GM18502 (cell line): ENCODE data around the gene IGHMBP2.
"Not testable (repeated sequence)": the region's sequence is repeated elsewhere in the genome, so short reads cannot be mapped to it uniquely, and the experiment has no call there.

Experiments
- ATAC-seq: cut with Tn5 transposase; IDR thresholded peaks from one replicate; pipeline ENCODE4 v1.9.1; 2021; ENCODE audit warnings: mild to moderate bottlenecking; ENCODE audit not compliant: unreplicated experiment, poor library complexity

The IGHMBP2 gene

DNA sequence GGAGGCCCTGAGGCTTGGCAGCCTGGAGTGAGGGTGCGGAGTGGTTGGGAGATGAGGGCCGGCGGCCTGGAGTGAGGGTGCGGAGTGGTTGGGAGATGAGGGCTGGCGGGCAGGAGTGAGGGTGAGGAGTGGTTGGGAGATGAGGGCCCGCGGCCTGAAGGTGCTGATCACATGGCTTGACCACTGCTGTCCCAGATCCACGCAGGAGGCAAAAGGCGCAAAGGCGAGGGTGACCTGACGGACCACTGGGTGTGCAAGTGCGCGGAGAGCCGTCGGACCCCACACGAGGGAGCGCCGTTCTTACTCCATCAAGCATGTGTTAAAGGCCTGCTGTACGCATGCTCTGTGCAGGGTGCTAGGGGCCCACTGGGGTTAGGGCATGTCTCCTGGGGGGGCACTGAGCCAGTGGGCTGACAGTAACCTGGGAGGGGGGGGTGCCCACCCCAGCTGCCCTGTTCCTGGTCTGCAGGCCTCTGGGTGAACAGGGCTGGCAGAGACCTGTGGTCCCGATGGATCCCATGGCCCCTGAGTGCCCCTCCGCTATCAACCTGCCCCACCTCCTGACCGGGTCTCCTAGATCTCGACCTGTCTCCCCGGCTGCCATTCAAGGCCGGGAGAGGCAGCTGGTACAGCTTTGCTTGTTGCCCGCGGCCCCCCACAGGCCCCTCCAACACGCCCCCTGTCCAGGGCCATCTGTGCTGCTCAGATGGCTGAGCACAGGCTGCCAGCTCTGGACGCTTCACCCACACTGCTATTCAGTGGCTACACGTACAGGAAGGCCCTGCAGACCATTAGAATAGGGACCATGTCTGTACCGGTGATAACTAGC is 56.0 kb downstream of the IGHMBP2 start:
- no peak for ATAC-seq

DNA sequence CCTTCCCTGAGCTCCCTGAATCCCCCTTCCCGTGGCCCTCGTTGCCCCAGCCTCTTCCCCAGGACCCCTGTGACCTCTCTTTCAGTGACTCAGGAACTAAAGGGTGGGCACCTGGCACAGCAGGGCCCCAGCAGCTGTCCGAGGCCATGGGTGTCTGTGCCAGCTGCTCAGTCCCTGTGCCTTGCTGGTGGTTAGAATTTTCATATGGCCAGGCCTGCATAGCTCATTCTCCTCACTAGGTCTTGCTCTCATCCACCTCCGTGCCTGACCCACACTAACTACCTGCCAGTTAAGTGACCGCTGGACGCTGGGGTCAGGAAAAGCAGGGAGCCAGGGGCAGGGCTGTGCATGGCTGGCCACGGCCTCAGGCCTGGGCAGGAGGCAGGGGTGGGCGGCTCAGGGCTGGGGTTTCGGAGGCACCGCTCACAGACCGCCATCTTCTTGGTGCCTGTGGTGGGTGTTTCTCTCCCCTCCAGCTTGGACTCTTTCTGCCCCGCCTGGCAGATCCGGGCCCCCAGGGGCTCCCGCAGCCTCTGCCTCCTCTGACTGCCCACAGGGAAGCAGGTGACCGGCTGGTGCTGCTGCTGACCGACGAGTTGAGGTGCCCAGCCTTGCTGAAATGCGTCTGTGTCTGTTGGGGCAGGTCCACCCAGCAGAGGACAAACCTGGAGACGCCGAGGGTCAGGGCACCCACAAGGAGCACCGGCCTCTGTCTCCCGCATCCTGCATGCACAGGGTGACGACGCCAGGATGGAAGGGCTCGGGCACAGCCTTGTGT is 56.8 kb downstream of the IGHMBP2 start:
- ATAC-seq = no peak

DNA sequence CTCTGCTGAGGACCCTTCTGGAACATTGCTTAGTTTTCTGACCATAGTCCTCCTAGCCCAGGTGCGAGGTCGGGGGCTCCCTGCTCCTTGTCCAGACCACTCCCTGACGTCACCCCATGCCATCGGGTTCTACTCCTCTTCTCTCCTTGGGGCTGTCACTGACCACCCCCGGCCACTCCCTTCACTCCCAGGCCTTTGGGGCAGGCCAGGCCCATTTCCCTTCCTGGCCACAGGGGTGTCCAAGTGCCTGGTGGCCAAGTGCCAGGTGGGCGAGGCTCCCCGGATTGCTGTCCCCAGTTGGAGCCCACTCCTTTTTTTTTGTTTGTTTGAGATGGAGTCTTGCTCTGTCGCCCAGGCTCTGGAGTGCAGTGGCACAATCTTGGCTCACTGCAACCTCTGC is 57.6 kb downstream of the IGHMBP2 start:
- ATAC-seq = no peak

DNA sequence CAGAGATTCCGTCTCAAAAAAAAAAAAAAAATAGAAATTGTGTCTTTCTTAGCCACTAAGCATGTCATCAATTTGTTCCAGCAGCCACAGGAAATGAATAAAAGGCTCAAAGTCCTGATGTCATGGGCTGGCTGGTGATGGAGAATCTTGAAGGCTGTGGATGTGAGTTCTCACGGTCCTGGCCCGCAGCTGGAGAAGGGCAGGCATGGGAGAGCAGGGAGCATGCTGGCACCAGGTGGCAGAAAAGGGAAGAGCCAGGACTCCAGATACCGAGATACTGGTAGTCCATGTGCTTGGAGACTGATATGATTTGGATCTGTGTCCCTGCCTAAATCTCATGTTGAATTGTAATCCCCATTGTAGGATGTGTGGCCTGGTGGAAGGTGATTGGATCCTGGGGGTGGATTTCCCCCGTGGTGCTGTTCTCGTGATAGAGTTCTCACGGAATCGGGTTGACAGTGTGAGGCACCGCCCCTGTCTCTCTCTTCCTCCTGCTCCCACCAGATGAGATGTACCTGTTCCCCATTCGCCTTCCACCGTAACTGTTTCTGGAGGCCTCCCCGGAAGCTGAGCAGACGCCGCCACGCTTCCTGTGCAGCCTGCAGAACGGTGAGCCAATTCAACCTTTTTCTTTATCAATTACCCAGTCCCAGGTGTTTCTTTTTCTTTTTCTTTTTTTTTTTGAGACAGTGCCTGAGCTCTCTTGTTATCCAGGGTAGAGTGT is 59.0 kb downstream of the IGHMBP2 start:
- ATAC-seq = no peak

DNA sequence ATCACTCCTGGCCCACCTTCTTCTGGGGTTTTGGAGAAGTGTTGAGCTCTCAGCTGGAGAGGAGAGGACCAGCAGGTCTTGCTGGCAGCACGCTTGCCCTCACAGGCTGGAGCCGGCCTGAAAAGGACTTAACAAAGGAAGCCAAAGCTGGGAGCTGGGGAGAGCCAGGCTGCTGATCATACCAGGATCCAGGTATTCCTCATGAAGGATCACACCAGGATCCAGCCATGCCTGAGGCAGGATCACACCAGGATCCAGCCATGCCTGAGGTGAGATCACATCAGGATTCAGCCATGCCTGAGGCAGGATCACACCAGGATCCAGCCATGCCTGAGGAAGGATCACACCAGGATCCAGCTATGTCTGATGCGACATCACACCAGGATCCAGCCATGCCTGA is 60.1 kb downstream of the IGHMBP2 start:
- no peak for ATAC-seq

DNA sequence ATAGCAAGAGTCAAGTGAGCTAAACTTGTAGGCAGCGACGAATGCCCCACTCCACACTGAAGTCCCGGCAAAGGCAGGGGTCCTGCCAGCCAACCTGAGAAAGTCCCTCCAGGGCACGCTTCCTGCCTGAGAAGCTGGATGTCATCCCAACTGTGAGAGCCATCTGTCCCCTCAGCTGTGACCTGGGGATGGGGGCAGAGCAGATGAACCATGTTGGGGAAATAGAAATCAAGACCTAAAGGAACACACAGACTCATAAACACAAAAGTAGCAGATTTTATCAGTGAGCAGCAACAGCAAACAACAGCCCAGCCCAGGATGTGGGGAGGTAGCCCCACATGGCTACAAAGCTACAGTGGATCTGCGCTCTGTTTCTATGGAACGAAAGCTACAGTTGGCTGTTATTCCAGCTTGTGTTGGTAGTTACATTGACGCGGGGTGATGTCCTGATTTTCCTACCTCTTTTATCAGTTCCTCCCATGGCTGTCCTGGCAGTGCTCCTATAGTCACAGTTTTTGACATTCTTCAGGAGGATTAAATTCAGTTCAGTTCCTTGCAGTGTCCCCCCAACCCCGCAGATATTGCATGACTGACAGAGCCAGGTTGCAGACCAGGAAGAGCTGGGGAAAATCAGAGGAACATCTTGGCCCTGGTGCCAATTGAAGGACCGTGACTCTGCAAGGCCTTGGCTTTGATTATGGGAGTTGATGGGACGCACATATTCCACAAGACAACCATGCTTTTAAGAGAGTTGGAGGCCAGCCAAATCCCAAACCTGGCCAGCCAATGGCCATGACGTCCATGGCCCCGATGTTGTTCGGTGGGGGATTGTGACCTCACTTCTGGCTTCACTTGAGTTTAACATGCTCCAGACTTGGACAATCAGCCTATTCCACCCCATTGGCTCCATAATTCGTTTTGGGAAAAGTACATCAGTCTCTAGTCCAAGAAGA is 62.5 kb downstream of the IGHMBP2 start:
- no peak for ATAC-seq

DNA sequence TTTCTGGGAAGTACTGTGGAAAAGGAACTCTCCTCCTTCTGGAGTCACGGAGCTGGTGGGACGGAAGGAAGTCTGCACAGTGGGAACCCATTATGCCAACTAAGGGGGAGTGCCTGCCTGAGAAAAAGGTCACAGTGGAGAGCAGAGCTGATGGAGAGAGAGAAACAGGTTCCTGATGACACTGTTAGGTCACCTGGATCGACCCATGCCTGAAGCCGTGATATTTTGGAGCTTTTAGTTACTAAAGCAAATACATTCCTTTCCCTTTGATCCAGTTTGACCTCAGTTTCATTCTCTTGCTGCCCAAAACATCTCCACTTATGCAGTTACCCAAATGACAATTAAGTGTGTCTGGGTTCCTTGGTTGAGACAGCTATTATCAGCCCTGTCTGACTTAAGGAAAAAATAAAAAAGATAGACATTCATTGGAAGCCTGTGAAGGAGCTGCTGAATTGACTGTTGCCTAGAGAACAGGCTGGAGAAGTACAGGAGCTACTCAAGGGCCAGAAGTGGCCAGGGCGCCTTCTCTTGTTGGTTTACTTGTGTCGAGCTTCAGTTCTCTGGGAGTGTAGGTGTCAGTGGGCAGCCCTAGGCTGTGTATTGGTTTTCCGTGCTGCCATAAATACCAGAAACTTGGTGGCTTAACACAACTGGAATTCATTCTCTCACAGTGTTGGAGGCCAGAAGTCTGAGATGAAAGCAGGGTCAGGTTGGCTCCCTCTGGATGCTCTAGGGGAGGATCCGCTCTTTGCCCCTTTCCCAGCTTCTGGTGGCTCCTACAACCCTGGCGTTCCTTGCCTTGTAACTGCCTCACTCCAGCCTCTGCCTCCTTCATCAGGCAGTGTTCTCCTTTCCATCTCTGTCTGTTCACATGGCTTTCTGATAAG is 63.4 kb downstream of the IGHMBP2 start:
- ATAC-seq = no peak

DNA sequence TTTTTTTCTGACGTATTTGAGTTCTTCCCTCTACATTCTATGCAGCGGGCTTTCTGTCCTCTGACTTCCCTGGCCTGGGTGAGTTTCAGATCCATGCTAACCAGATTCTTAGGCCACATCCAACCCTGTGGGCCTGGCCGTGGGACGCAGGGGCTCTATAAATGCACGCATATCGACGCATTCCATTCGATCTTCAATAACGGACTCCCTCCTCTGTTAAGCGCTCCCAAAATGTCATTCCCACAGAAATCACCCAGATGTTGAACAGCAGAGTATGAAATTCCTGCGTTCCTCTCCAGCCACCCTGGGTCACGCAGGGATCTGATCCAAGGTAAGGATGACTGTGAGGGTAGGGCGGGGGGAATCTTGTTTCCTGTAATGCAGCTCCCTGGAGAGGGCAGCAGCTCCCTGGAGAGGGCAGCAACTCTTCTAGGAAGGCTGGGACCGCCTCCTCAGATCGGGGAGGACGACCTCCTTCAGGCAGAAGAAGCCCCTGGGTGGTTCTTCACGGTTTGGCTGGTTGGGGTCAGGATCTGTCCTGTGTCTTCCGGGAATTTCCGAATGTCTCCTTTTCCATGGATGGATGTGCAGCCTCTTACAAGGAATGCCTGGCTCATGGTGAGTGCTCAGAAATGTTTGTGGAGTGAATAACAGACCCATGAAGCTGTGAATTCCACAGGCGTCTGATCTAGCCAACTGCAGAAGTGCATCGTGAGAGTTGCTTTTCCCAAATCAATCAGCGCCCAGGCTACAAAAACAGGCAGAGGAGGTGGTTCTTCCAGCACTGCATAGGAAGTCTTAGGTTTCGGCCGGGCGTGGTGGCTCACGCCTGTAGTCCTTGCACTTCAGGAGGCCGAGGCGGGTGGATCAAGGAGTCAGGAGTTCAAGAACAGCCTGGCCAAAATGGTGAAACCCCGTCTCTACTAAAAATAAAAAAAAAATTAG is 64.9 kb downstream of the IGHMBP2 start:
- no peak for ATAC-seq

DNA sequence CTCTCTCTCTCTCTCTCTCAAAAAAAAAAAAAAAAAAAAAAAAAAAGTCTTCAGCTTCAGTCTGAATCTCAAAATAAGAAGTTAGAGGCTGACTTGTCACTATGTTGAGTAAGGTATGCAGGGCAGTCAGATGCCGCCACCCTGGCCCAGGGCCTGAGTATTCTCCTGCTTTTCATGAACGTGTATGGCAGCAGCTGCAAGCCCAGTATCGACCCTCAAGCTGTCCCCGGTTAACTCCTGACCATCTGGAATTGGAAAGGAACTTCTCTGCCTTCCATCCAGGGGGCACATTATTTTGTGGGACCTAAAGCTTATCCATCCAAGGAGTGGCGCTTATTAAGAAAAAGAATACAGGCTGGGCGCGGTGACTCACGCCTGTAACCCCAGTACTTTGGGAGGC is 65.7 kb downstream of the IGHMBP2 start:
- ATAC-seq = no peak

DNA sequence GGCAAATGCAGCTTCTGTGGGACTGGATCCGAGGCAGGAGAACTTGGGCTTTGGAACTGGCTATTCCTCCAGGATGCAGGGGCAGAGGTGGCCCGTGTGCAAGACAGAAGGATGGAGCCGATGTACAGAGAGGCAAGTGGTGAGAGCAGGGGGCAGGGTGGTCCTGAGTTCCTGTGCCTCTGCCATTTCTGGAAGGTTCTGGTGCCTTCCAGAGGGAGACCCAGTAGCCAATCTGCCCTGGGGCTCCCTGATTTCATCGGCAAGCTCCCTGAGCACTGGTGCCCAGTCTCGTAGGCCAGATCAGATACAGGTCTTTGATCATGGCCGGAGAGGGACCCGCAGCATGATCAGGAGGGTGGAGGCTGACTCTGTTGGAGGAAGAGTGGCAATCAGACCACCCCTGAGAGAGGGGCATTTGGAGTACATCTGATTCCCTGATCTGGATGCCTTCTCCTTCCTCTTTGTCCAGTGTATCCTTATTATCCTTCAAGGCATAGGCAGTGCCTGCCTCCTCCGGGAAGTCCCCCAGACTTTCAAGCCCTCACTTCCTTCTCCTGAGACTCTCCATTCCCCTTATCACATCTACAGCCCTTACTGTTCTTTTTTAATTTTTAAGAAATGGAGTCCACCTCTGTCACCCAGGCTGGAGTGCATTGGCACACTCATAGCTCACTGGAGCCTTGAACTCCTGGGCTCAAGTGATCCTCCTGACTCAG is 67.4 kb downstream of the IGHMBP2 start:
- no peak for ATAC-seq

DNA sequence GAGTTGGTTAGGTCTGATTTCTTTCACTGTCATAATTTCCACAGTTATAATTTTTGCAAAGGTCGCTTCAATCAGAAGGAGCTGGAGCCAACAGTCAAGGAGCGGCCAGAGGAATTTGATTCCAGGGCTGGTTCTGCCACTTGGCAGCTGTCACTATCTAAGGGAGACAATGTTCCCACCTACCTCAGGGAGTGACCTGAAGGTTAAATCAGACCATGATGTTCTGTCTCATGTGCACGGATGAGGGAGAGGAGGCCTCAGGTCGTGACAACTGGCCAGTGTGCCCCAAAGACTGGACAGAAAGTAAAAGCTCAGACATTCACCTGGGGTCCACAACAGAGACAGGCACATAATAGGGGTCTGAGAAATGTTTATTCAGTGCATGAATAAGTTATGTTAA is 69.5 kb downstream of the IGHMBP2 start:
- no peak for ATAC-seq

DNA sequence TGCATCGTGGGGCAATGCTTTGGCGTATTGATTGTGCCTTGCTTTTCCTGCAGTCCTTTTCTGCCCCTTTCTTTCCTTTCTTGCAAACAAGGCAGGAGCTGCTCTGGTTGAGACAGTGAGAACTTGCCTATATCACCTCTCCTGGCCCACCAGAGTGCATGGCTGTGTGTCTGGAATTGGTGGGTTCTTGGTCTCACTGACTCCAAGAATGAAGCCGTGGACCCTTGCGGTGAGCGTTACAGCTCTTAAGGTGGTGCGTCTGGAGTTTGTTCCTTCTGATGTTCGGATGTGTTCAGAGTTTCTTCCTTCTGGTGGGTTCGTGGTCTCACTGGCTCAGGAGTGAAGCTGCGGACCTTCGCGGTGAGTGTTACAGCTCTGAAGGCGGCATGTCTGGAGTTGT is 70.0 kb downstream of the IGHMBP2 start:
- ATAC-seq = not testable (repeated sequence)

DNA sequence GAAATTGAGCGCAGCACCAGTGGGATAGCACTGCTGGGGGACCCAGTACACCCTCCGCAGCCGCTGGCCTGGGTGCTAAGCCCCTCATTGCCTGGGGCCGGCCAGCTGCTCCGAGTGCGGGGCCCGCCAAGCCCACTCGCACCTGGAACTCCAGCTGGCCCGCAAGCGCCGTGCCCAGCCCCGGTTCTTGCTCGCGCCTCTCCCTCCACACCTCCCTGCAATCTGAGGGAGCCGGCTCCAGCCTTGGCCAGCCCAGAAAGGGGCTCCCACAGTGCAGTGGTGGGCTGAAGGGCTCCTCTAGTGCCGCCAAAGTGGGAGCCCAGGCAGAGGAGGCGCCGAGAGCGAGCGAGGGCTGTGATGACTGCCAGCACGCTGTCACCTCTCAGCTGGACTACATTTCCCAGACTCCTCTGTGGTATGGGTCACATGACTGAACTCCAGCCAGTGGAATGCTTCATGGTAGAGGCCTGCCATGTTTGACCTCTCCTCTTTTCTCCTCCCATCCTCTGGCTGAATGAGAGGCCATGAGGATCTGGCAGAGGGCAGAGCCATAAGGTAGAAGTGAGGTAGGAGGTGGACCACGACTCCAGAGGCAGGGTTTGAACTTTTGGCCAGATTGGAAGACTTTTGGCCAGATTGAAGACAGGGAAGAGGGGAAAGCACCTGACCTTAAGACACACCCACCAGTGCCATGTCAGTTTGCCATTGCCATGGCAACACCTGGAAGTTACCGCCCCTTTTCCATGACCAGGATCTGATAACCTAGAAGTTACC is 70.9 kb downstream of the IGHMBP2 start:
- no peak for ATAC-seq

DNA sequence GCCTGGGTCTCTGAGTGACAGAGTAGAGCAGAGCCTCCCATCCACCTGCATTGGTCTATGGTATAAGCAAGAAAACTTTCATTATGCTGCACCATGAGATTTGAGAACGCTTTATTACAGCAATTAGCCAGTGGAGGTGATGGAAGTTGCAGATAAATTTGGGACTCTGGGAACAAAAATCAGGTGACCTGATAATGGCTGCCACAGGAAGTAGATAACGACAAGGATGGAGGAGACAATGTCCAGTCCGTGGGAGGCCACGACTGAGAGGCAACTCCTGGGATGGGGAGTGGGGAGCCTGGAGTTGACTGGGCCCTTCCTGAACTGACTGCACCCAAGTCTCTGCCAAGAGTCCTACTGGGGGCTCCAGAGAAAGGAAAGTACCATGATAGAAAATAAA is 72.4 kb downstream of the IGHMBP2 start:
- no peak for ATAC-seq

DNA sequence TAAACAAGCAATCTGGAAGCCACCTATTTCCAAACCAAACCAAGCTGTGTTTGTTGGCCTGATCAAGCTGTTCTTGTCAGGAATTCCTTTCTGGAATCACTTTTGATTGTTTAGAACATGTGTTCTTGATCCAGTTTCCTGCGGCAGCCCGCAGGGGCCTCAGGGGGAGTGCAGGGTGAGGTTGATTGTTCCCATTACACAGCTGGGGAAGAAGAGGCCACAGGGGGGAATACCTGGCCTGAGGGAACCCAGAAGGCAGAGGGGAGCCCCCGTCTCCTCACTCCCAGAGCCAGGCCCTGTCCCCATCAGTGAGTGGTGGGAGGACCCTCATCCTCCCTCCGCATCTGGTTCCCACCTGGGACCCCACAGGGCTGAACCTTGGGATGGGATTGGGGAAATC is 72.9 kb downstream of the IGHMBP2 start:
- ATAC-seq = no peak

DNA sequence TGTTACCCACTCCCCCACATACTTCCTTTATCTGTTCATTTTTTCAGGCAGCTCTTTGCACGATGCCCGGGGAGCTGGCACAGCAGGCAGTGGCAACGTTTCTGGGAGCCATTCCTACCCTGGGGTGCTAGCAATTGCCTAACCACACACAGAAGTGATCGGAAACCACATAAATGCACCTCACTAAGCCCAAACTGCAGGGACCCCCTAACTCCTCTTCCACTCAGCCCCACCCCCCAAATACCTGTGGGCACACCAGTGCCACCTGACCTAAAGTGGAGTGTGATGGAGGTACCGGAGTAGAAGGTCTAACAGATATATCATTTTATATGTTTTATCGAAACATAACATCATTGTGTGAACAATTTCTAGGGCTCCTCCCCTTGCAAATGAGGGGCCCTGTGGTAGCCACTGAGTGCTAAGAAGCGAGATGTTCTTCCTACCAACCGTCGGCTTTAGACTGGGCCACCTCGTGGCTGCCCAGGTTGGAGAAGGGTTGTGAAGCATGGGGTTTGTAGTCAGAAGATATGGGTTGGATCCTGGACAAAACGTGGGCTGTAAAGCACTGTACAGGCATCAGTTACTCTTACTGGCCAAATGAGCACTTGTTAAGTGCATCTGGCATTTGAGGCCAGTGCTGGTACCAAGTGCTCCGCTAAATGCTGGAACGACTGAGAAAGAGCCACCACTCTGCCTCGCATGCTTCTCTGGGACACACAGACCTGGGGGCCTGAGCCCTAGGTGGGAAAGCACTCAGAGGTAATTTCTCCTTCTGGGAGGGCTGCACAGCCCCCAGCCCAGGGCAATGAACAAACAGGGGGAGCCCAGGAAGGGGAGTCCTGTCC is 74.3 kb downstream of the IGHMBP2 start:
- ATAC-seq = no peak
